HL-60 (cell line): Measurements from ENCODE around the gene ARFIP1.

Experiments used
- DNase-seq, 2 experiments: peaks; one replicate each; pipeline ENCODE4 v3.0.0-alpha.2; 2010 to 2020; ENCODE audit warnings: low read depth in 1 of 2, low spot score in 1 of 2
- H3K27ac ChIP-seq: fragments of 250-450 bp; sonication (Bioruptor Pico); replicated peaks from 2 replicates; pipeline ENCODE4 v1.5.1; 2020; ENCODE audit warnings: mild to moderate bottlenecking, moderate library complexity
- H3K27me3 ChIP-seq: fragments of 250-450 bp; sonication (Bioruptor Pico); 2 replicates; pipeline ENCODE4 v1.5.1; 2021; ENCODE audit warnings: mild to moderate bottlenecking, moderate library complexity; ENCODE audit not compliant: insufficient read depth, poor library complexity, severe bottlenecking
- H3K4me3 ChIP-seq: replicated peaks from 2 replicates; pipeline ENCODE4 v1.5.1; 2011; ENCODE audit warnings: mild to moderate bottlenecking, control low read depth, low read length; ENCODE audit not compliant: insufficient read depth
- GABPA ChIP-seq: IDR thresholded peaks from 2 replicates; pipeline ENCODE4 v1.6.1; 2012; ENCODE audit warnings: low read depth
- POLR2AphosphoS5 ChIP-seq: IDR thresholded peaks from 2 replicates; pipeline ENCODE4 v1.6.1; 2012; ENCODE audit warnings: low read depth
- SPI1 ChIP-seq: IDR thresholded peaks from 2 replicates; pipeline ENCODE4 v1.6.1; 2012; ENCODE audit warnings: low read depth, mild to moderate bottlenecking, borderline replicate concordance
- TF ChIP-seq, protein P1 (sequence below): IDR thresholded peaks from one replicate; pipeline ENCODE4 v1.5.1; 2011; ENCODE audit warnings: low read length, control low read depth, inconsistent platforms; ENCODE audit not compliant: insufficient read depth
- TF ChIP-seq, protein P2 (sequence below): IDR thresholded peaks from 2 replicates; pipeline ENCODE4 v1.6.1; 2012; ENCODE audit warnings: low read depth; ENCODE audit not compliant: insufficient replicate concordance

Gene ARFIP1

DNA sequence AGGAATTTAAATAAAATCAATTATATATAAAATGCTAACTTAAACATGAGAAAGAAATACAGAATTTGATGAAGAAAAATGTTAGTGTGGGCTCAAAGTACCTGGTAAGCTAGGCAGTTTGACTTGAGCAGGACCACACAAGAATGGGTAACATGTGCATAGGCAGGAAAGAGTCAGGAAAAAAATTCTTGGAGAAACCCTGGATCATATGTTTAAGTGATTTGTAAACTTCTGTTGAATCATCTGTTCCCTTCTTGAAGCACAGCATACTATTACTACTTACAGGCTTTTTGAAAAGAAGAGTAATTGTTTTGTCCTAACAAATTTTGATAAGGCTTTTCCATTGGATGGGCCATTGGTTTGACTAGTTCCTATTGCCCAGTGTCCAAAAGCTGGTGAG, 118.9 kb downstream of the ARFIP1 start:
- peak overlapping the region; percentile 70; the same call in 1 of the 2 replicates for H3K27ac ChIP-seq
- H3K4me3 ChIP-seq: no peak overlapping the region
- TF ChIP-seq POLR2AphosphoS5: no peak
- TF ChIP-seq SPI1: no peak
- TF ChIP-seq, protein P1, sequence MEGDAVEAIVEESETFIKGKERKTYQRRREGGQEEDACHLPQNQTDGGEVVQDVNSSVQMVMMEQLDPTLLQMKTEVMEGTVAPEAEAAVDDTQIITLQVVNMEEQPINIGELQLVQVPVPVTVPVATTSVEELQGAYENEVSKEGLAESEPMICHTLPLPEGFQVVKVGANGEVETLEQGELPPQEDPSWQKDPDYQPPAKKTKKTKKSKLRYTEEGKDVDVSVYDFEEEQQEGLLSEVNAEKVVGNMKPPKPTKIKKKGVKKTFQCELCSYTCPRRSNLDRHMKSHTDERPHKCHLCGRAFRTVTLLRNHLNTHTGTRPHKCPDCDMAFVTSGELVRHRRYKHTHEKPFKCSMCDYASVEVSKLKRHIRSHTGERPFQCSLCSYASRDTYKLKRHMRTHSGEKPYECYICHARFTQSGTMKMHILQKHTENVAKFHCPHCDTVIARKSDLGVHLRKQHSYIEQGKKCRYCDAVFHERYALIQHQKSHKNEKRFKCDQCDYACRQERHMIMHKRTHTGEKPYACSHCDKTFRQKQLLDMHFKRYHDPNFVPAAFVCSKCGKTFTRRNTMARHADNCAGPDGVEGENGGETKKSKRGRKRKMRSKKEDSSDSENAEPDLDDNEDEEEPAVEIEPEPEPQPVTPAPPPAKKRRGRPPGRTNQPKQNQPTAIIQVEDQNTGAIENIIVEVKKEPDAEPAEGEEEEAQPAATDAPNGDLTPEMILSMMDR: no peak
- TF ChIP-seq, protein P2, sequence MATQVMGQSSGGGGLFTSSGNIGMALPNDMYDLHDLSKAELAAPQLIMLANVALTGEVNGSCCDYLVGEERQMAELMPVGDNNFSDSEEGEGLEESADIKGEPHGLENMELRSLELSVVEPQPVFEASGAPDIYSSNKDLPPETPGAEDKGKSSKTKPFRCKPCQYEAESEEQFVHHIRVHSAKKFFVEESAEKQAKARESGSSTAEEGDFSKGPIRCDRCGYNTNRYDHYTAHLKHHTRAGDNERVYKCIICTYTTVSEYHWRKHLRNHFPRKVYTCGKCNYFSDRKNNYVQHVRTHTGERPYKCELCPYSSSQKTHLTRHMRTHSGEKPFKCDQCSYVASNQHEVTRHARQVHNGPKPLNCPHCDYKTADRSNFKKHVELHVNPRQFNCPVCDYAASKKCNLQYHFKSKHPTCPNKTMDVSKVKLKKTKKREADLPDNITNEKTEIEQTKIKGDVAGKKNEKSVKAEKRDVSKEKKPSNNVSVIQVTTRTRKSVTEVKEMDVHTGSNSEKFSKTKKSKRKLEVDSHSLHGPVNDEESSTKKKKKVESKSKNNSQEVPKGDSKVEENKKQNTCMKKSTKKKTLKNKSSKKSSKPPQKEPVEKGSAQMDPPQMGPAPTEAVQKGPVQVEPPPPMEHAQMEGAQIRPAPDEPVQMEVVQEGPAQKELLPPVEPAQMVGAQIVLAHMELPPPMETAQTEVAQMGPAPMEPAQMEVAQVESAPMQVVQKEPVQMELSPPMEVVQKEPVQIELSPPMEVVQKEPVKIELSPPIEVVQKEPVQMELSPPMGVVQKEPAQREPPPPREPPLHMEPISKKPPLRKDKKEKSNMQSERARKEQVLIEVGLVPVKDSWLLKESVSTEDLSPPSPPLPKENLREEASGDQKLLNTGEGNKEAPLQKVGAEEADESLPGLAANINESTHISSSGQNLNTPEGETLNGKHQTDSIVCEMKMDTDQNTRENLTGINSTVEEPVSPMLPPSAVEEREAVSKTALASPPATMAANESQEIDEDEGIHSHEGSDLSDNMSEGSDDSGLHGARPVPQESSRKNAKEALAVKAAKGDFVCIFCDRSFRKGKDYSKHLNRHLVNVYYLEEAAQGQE: no peak
- no peak for TF ChIP-seq GABPA
- DNase-seq: no peak
- no peaks in the 10 kb centered on the region for H3K27me3 ChIP-seq

DNA sequence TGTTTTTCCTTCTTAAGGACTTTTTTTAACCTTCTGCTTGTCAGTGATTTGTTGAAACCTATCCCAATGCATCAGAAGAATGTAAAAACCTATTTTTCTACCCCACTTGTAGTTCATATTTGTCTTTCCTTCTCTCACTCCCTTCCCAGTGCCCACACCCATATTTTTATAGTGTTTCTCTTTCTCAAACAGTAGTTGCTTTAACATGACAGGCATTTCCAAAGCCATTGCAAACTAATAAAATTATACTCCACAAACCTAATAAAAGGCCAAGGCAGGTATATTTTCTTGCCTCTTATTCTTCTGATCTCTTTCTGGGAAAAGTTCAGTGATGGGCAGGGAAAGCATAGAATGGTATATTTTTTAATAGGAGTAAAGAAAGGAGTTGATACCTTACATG, 120.6 kb downstream of the ARFIP1 start:
- DNase-seq: no peak
- Histone ChIP-seq H3K27me3 (no peaks in the 10 kb centered on the region), H3K4me3 (no peak overlapping the region), H3K27ac (no peak overlapping the region)
- TF ChIP-seq, protein P1: no peak

DNA sequence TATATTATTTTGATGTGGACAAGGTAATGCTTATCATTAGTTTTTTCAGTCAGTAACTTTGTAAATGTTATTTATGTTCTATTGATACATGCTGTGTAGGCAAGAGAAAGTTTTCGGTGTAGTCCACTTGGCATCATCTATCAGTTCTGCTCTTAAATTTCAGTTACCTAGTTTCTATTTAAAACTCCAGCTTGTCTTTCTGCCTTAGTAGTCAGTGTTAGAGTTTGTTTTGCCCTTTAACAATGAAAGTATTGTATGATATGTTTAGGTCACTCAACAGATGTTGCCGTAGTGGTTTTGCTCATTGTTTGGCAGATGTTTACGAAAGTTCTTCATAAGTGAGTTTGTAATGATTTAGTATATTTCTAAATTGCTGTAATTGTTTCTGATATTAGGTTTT, 121.5 kb downstream of the ARFIP1 start:
- no peak overlapping the region for H3K4me3 ChIP-seq
- DNase-seq: no peak
- no peak overlapping the region for H3K27ac ChIP-seq
- TF ChIP-seq, protein P2: no peak
- no peaks in the 10 kb centered on the region for H3K27me3 ChIP-seq

DNA sequence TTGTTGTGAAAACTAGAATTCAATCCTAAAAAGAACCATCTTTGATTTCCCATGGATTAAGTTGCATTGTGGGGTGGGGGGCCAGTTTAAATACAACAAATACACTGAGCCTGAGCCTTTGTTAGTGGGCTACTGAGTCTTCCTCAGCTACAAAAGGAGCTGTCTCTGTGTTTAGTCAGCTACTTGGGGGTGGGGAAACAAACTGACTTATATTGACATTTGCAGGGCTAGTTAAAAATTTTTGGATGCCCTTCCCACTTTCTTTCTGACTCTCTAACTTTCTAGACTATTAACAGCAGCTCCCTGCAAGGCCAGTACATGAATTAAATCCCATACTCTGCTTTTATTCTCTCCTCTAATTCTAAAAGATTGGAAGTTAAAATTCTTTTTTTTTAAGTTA, 123.9 kb downstream of the ARFIP1 start:
- DNase-seq: no peak
- no peak overlapping the region for H3K4me3 ChIP-seq
- no peaks in the 10 kb centered on the region for H3K27me3 ChIP-seq
- TF ChIP-seq POLR2AphosphoS5 (no peak), SPI1 (no peak), GABPA (no peak)
- TF ChIP-seq, protein P1: no peak
- TF ChIP-seq, protein P2: no peak
- no peak overlapping the region for H3K27ac ChIP-seq
